MCF 10A (cell line): Measurements from ENCODE around the gene SRGAP3. TPM values are rescaled to one million over a fixed set of nuclear protein-coding genes. Genes with fewer than 3 reads are reported as not detected.

Experiments used
- BruUV-seq: library from RNA; stranded (reverse); fragments of 400-500 nt; replicated peaks from 2 replicates; lab custom pipeline; 2021; lab: Mats Ljungman, UMichigan
- CTCF ChIA-PET: fragments of 300-600 bp; sonication (Branson Sonifier 250); formaldehyde crosslinking; extraction: SDS; loops from one replicate; lab custom pipeline; 2021; ENCODE audit warnings: antibody characterized with exemption, inconsistent platforms; lab: Yijun Ruan, JAX
- POLR2A ChIA-PET: fragments of 300-600, 350-650 bp; sonication (Branson Sonifier 250); formaldehyde crosslinking; extraction: SDS; loops from one replicate; lab custom pipeline; 2020; ENCODE audit warnings: antibody characterized with exemption, inconsistent platforms; lab: Yijun Ruan, JAX
- DNase-seq: peaks from one replicate; pipeline ENCODE4 v3.0.0-alpha.2; 2018; ENCODE audit not compliant: unreplicated experiment
- H3K27ac Mint-ChIP-seq: one replicate; pipeline ENCODE4 v1.8.0; 2022; ENCODE audit warnings: mild to moderate bottlenecking, low read depth, mixed read lengths; ENCODE audit not compliant: unreplicated experiment
- H3K27me3 Mint-ChIP-seq: one replicate; pipeline ENCODE4 v1.8.0; 2022; ENCODE audit warnings: mixed read lengths; ENCODE audit not compliant: insufficient read depth, unreplicated experiment
- H3K36me3 Mint-ChIP-seq: one replicate; pipeline ENCODE4 v1.8.0; 2022; ENCODE audit warnings: mild to moderate bottlenecking, moderate library complexity, mixed read lengths; ENCODE audit not compliant: insufficient read depth, unreplicated experiment
- H3K4me1 Mint-ChIP-seq: one replicate; pipeline ENCODE4 v1.8.0; 2022; ENCODE audit warnings: mixed read lengths; ENCODE audit not compliant: insufficient read depth, unreplicated experiment
- H3K4me3 Mint-ChIP-seq: one replicate; pipeline ENCODE4 v1.8.0; 2022; ENCODE audit warnings: mild to moderate bottlenecking, moderate library complexity, mixed read lengths; ENCODE audit not compliant: unreplicated experiment
- H3K9me3 Mint-ChIP-seq: one replicate; pipeline ENCODE4 v1.8.0; 2022; ENCODE audit warnings: mixed read lengths; ENCODE audit not compliant: unreplicated experiment
- intact Hi-C: fragments of 100-400 bp; cut with micrococcal nuclease; formaldehyde crosslinking; loops from 2 replicates; pipeline ENCODE4 v1.14.1; 2022
- total RNA-seq: library from RNA; stranded (reverse); gene quantifications from 2 replicates; pipeline ENCODE4 v1.2.3, GENCODE V29; 2022
- TF ChIP-seq, protein P1 (sequence below): fragments of 200-600 bp; IDR thresholded peaks from one replicate; pipeline ENCODE4 v1.8.0; 2022; ENCODE audit warnings: antibody characterized with exemption, mild to moderate bottlenecking; ENCODE audit not compliant: unreplicated experiment

Gene SRGAP3
- total RNA-seq, 1 experiment from 2014 or later: 19.8 TPM

DNA sequence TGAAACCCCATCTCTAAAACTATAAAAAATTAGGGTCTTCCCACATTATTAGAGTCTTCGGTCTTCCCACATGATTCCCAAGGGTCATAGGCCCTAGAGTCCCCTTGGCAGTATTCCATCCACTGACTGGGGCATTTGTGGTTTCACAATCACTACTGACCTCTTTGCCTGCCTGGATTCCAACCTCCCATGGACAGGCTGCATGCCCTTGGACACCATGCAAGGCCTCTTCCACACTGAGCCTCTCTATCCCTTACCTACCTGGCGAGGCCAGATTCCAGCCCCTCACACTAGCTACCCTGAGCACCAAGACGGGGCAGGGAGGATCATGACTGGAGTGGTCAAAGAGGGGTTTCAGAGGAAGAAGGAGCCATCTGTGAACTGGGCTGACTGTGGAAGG is 64.4 kb downstream of the SRGAP3 start:
- TF ChIP-seq, protein P1, sequence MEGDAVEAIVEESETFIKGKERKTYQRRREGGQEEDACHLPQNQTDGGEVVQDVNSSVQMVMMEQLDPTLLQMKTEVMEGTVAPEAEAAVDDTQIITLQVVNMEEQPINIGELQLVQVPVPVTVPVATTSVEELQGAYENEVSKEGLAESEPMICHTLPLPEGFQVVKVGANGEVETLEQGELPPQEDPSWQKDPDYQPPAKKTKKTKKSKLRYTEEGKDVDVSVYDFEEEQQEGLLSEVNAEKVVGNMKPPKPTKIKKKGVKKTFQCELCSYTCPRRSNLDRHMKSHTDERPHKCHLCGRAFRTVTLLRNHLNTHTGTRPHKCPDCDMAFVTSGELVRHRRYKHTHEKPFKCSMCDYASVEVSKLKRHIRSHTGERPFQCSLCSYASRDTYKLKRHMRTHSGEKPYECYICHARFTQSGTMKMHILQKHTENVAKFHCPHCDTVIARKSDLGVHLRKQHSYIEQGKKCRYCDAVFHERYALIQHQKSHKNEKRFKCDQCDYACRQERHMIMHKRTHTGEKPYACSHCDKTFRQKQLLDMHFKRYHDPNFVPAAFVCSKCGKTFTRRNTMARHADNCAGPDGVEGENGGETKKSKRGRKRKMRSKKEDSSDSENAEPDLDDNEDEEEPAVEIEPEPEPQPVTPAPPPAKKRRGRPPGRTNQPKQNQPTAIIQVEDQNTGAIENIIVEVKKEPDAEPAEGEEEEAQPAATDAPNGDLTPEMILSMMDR: no peak
- no TSS peak for BruUV-seq
- Mint-ChIP-seq H3K9me3 (no peaks in the 10 kb centered on the region), H3K4me3 (no peak overlapping the region), H3K36me3 (peaks cover 1% of the 10 kb centered on the region), H3K4me1 (peaks cover 2% of the 10 kb centered on the region), H3K27ac (no peak overlapping the region), H3K27me3 (no peaks in the 10 kb centered on the region)
- ChIA-PET POLR2A (no interaction called here), CTCF (no interaction called here)
- no peak for DNase-seq
- intact Hi-C loops: no loop called here

DNA sequence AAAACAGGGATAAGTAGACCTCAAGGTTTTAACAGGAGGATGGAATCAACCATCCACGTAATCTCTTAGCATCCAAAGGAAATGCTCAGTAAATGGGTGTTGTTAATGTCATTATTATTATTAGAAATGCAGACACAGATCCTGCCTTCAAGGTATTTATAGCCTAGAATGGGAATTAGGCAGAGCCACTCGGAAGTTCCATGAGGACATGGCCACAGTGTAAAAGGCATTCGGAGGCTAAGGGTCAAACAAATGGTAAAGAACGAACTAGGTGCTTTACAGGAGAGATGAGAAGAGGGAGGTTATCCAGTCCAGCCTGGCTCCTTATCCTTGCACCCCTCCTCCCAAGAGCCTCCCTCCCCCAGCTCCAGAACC is 65.0 kb downstream of the SRGAP3 start:
- Mint-ChIP-seq H3K27ac (no peak overlapping the region), H3K4me1 (peaks cover 8% of the 10 kb centered on the region)
- POLR2A ChIA-PET: no interaction called here

DNA sequence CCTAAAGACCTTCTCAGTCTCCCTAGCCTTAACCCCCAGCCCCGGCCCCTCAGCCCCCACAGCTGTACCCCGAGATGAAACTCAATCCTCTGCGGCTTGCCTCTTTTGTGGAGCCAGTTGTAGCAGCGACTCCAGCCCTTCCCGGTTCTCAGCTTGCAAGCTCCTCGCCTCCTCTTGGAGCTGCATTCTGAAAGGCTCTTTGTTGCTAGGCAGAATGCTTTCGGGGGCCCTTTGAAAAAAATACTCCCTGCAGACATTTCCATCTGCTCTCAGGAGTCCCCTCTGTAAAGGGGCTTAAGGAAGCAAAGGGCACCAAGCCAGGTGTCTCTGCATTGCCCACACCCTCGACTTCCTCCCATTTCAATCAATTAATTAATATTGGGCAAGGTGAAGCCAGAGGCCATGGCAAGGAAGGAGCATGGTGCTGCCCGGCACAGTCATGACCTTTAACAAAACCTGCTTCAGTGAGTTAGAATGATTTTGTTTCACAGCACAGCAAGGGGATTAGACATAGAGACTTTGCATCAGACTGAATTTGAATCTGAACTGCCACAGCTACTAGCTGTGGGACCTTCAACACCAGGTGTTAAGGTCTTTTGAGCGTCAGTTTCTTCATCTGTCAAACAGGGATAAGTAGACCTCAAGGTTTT is 65.5 kb downstream of the SRGAP3 start:
- Mint-ChIP-seq H3K27ac (no peak overlapping the region), H3K4me1 (peaks cover 12% of the 10 kb centered on the region), H3K36me3 (peaks cover 5% of the 10 kb centered on the region), H3K9me3 (no peaks in the 10 kb centered on the region), H3K27me3 (no peaks in the 10 kb centered on the region), H3K4me3 (no peak overlapping the region)
- TF ChIP-seq, protein P1: no peak
- CTCF ChIA-PET: interaction anchor here (0.6 kb wide), 1 partner anchor 118 kb away, joined by 3 read pairs; no protein-coding TSS in a partner anchor
- POLR2A ChIA-PET: no interaction called here
- BruUV-seq: no TSS peak
- intact Hi-C loops: no loop called here
- no peak for DNase-seq

More for the DNA sequence above, 65.0 kb downstream of the SRGAP3 start:
- intact Hi-C loops: no loop called here
- H3K4me3 Mint-ChIP-seq: no peak overlapping the region
- CTCF ChIA-PET: interaction anchor here (0.6 kb wide), 1 partner anchor 118 kb away, joined by 3 read pairs; no protein-coding TSS in a partner anchor
- DNase-seq: no peak
- peaks cover 5% of the 10 kb centered on the region for H3K36me3 Mint-ChIP-seq
- H3K27me3 Mint-ChIP-seq: no peaks in the 10 kb centered on the region
- BruUV-seq: no TSS peak
- TF ChIP-seq, protein P1: no peak
- no peaks in the 10 kb centered on the region for H3K9me3 Mint-ChIP-seq

DNA sequence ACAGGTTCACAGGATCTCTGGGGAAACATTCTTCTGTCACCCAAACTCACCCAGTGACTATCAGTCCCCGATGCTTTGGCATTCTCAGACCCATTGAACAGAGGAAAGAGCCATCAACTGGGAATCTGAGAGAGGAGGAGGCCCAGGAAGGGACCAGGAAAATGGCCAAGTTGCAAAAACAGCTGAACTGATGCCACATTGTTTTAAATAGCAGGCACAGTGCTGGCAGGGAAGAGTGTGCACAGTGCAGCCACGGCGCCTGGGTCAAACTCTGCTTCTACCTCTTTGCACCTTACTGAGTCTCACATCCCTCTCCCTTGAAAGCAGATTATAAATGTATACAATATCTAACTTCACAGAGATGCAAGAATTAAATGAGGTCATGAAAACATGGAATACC is 66.4 kb downstream of the SRGAP3 start:
- no TSS peak for BruUV-seq
- ChIA-PET POLR2A (no interaction called here), CTCF (no interaction called here)
- H3K27ac Mint-ChIP-seq: no peak overlapping the region
- H3K27me3 Mint-ChIP-seq: no peaks in the 10 kb centered on the region
- intact Hi-C loops: no loop called here
- no peak overlapping the region for H3K4me3 Mint-ChIP-seq
- no peak for DNase-seq
- TF ChIP-seq, protein P1: no peak
- no peaks in the 10 kb centered on the region for H3K9me3 Mint-ChIP-seq
- H3K36me3 Mint-ChIP-seq: peaks cover 5% of the 10 kb centered on the region
- peaks cover 18% of the 10 kb centered on the region for H3K4me1 Mint-ChIP-seq
